WTC11 (cell line): ENCODE results near the gene ZFP42.

Experiments
- JUN ChIP-seq: sonication (generic); formaldehyde crosslinking; IDR thresholded peaks from 2 replicates; pipeline ENCODE4 v1.8.0; 2023; ENCODE audit warnings: mild to moderate bottlenecking, missing genetic modification reagents
- ZNF138 ChIP-seq: sonication (generic); formaldehyde crosslinking; conservative IDR thresholded peaks from 2 replicates; pipeline ENCODE4 v1.8.1; 2022; ENCODE audit warnings: mild to moderate bottlenecking, moderate library complexity, missing genetic modification reagents
- TF ChIP-seq, protein P1 (sequence below): fragments of 200-600 bp; IDR thresholded peaks from 2 replicates; pipeline ENCODE4 v1.8.0; 2022; ENCODE audit warnings: antibody characterized with exemption
- TF ChIP-seq, protein P2 (sequence below): sonication (generic); formaldehyde crosslinking; IDR thresholded peaks from 2 replicates; pipeline ENCODE4 v1.8.1; 2022; ENCODE audit warnings: low read depth, missing genetic modification reagents, borderline replicate concordance

DNA sequence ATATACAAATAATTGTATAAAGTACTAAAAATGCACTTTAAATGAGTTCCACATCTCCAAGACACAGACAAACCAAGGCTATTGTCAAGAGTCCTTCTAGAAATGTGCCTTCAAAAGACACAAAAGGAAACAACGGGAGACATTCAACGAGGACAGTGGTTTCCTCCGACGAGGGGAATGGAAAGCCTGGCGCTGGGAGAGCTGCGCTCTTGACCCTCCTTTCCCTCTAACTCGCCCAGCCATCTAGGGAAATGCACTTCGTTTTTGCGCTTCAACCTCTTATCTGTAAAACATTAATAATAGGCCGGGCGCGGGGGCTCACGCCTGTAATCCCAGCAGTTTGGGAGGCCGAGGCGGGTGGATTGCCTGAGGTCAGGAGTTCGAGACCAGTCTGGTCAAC, 37.0 kb downstream of the ZFP42 start:
- TF ChIP-seq, protein P1, sequence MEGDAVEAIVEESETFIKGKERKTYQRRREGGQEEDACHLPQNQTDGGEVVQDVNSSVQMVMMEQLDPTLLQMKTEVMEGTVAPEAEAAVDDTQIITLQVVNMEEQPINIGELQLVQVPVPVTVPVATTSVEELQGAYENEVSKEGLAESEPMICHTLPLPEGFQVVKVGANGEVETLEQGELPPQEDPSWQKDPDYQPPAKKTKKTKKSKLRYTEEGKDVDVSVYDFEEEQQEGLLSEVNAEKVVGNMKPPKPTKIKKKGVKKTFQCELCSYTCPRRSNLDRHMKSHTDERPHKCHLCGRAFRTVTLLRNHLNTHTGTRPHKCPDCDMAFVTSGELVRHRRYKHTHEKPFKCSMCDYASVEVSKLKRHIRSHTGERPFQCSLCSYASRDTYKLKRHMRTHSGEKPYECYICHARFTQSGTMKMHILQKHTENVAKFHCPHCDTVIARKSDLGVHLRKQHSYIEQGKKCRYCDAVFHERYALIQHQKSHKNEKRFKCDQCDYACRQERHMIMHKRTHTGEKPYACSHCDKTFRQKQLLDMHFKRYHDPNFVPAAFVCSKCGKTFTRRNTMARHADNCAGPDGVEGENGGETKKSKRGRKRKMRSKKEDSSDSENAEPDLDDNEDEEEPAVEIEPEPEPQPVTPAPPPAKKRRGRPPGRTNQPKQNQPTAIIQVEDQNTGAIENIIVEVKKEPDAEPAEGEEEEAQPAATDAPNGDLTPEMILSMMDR: no peak
- no peak for TF ChIP-seq JUN
- TF ChIP-seq, protein P2, sequence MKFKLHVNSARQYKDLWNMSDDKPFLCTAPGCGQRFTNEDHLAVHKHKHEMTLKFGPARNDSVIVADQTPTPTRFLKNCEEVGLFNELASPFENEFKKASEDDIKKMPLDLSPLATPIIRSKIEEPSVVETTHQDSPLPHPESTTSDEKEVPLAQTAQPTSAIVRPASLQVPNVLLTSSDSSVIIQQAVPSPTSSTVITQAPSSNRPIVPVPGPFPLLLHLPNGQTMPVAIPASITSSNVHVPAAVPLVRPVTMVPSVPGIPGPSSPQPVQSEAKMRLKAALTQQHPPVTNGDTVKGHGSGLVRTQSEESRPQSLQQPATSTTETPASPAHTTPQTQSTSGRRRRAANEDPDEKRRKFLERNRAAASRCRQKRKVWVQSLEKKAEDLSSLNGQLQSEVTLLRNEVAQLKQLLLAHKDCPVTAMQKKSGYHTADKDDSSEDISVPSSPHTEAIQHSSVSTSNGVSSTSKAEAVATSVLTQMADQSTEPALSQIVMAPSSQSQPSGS: no peak
- no peak for TF ChIP-seq ZNF138
